ENCODE measurements around the gene ZNF700.
"Not testable (repeated sequence)": the region's sequence is repeated elsewhere in the genome, so short reads cannot be mapped to it uniquely, and the experiment has no call there.

The ZNF700 gene

GRCh38 chr19:11991921-11992320, 67.0 kb downstream of the ZNF700 start:
- not testable (repeated sequence) for FAIRE-seq

- FAIRE-seq = no peak
Observed at GRCh38 chr19:11995174-11995573, 70.3 kb downstream of the ZNF700 start.

All from endometrium (tissue), 2 donors.